GM20000 (cell line): ENCODE data around the gene SMCP.
A peak's percentile ranks its signal among the peaks of the same experiment; 100 is the strongest.

ENCODE experiments used
- DNase-seq: peaks from one replicate; pipeline ENCODE4 v3.0.0; 2012; ENCODE audit warnings: low spot score
- CTCF ChIP-seq: IDR thresholded peaks from 2 replicates; pipeline ENCODE4 v1.5.1; 2012; ENCODE audit warnings: mild to moderate bottlenecking, control low read depth; ENCODE audit errors: extremely low read depth, missing control alignments

The SMCP gene

GRCh38 chr1:152861374-152861773 is 16.7 kb upstream of the SMCP start:
- no peak for TF ChIP-seq CTCF
- DNase-seq: no peak

- DNase-seq: no peak
- no peak for TF ChIP-seq CTCF
Measured at GRCh38 chr1:152864443-152864842, 13.7 kb upstream of the SMCP start.

- no peak for DNase-seq
- TF ChIP-seq CTCF: no peak
Measured at GRCh38 chr1:152866321-152866720, 11.8 kb upstream of the SMCP start.

- peak; percentile 68 for TF ChIP-seq CTCF
- peak; percentile 78 for DNase-seq
Measured at GRCh38 chr1:152869808-152870419, 8.2 kb upstream of the SMCP start.

GRCh38 chr1:152870831-152871730 is 7.0 kb upstream of the SMCP start:
- peak; percentile 29 for TF ChIP-seq CTCF
- no peak for DNase-seq

- TF ChIP-seq CTCF: no peak
Measured at GRCh38 chr1:152871731-152872126, 6.4 kb upstream of the SMCP start.

GRCh38 chr1:152873495-152873894 is 4.6 kb upstream of the SMCP start:
- TF ChIP-seq CTCF: no peak
- no peak for DNase-seq

More at GRCh38 chr1:152871731-152872126, 6.4 kb upstream of the SMCP start:
- DNase-seq: no peak
